HG02852 (cell line): ENCODE measurements around the gene CD164L2.
A peak's percentile ranks its signal among the peaks of the same experiment; 100 is the strongest.
"Not testable (repeated sequence)": the region's sequence is repeated elsewhere in the genome, so short reads cannot be mapped to it uniquely, and the experiment has no call there.

Experiments used
- ATAC-seq: cut with Tn5 transposase; IDR thresholded peaks from one replicate; pipeline ENCODE4 v1.9.1; 2021; ENCODE audit warnings: mild to moderate bottlenecking, moderate library complexity; ENCODE audit not compliant: unreplicated experiment

CD164L2 gene

GRCh38 chr1:27383039-27383605 is at the start of gene CD164L2:
Gene CD164L2 (minus strand): TSS chr1:27383333. CDS start chr1:27383239, 94 bp downstream.
- ATAC-seq, result no peak

GRCh38 chr1:27432725-27433124 is 49.6 kb upstream of the CD164L2 start:
- ATAC-seq, result not testable (repeated sequence)

GRCh38 chr1:27431601-27431940 is 48.4 kb upstream of the CD164L2 start:
- ATAC-seq, result no peak

GRCh38 chr1:27430903-27431600 is 47.9 kb upstream of the CD164L2 start:
- no peak for ATAC-seq

- no peak for ATAC-seq
Measured at GRCh38 chr1:27429029-27429425, 45.9 kb upstream of the CD164L2 start.

- no peak for ATAC-seq
Measured at GRCh38 chr1:27428316-27429028, 45.3 kb upstream of the CD164L2 start.

- no peak for ATAC-seq
Measured at GRCh38 chr1:27427816-27428315, 44.7 kb upstream of the CD164L2 start.

- no peak for ATAC-seq
Measured at GRCh38 chr1:27427329-27427728, 44.2 kb upstream of the CD164L2 start.

GRCh38 chr1:27423709-27424108 is 40.6 kb upstream of the CD164L2 start:
- ATAC-seq, result no peak

- ATAC-seq, result peak; percentile 75
Measured at GRCh38 chr1:27418326-27419185, 35.4 kb upstream of the CD164L2 start.

- ATAC-seq, result no peak
Measured at GRCh38 chr1:27417713-27418112, 34.6 kb upstream of the CD164L2 start.

GRCh38 chr1:27416387-27417111 is 33.4 kb upstream of the CD164L2 start:
- no peak for ATAC-seq

GRCh38 chr1:27414091-27414490 is 31.0 kb upstream of the CD164L2 start:
- no peak for ATAC-seq

- no peak for ATAC-seq
Measured at GRCh38 chr1:27413004-27413403, 29.9 kb upstream of the CD164L2 start.

GRCh38 chr1:27412502-27412901 is 29.4 kb upstream of the CD164L2 start:
- no peak for ATAC-seq

GRCh38 chr1:27410709-27411108 is 27.6 kb upstream of the CD164L2 start:
- ATAC-seq, result no peak

GRCh38 chr1:27409669-27410068 is 26.5 kb upstream of the CD164L2 start:
- ATAC-seq, result no peak

- no peak for ATAC-seq
Measured at GRCh38 chr1:27408151-27408550, 25.0 kb upstream of the CD164L2 start.

- not testable (repeated sequence) for ATAC-seq
Measured at GRCh38 chr1:27406791-27407190, 23.7 kb upstream of the CD164L2 start.

- no peak for ATAC-seq
Measured at GRCh38 chr1:27406362-27406680, 23.2 kb upstream of the CD164L2 start.
